ENCODE measurements around the gene MRPL11.

DNA sequence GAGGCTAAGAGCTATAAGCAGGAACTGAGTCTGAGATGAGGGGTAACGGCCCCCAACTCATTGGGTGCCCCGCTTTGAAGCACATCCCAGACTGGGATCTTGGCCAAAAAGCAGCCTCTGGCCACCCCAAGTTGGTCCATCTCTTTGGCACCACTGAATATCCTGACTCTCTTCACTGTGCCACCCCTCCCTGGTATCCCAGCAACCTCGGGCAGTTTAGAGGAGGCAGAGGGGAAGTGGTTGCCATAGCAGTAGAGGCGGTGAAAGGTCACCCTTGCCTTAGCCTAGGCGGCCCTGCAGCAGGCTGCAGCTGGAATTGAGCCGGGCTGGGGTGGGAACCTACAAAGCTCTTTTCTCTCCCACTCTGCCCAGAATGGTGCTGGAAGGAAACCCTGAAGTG, 29.1 kb upstream of the MRPL11 start:
- no peak for TF ChIP-seq CTCF (conservative IDR thresholded peaks at IDR 0.05; ENCODE audit: low read length)
- no peak for TF ChIP-seq EZH2phosphoT487 (IDR thresholded peaks at IDR 0.05; ENCODE audit: borderline replicate concordance)
